VCaP (cell line): Measurements from ENCODE around the gene PCSK5.

ENCODE experiments used
- H3K27ac ChIP-seq: fragments of 450-650 bp; 2 replicates; pipeline ENCODE4 v1.5.1; 2017
- TF ChIP-seq, protein P1 (sequence below): fragments of 450-650 bp; conservative IDR thresholded peaks from 2 replicates; pipeline ENCODE4 v1.5.1; 2017; ENCODE audit warnings: mild to moderate bottlenecking, moderate library complexity

PCSK5 gene

GRCh38 chr9:75890472-75891276 lies at the start of gene PCSK5:
Gene PCSK5 (plus strand): TSS chr9:75890673. CDS start chr9:75891182, 509 bp downstream.
- TF ChIP-seq, protein P1, sequence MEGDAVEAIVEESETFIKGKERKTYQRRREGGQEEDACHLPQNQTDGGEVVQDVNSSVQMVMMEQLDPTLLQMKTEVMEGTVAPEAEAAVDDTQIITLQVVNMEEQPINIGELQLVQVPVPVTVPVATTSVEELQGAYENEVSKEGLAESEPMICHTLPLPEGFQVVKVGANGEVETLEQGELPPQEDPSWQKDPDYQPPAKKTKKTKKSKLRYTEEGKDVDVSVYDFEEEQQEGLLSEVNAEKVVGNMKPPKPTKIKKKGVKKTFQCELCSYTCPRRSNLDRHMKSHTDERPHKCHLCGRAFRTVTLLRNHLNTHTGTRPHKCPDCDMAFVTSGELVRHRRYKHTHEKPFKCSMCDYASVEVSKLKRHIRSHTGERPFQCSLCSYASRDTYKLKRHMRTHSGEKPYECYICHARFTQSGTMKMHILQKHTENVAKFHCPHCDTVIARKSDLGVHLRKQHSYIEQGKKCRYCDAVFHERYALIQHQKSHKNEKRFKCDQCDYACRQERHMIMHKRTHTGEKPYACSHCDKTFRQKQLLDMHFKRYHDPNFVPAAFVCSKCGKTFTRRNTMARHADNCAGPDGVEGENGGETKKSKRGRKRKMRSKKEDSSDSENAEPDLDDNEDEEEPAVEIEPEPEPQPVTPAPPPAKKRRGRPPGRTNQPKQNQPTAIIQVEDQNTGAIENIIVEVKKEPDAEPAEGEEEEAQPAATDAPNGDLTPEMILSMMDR = peak; percentile 31
- H3K27ac ChIP-seq = peak within 1 kb of the TSS; percentile 42

GRCh38 chr9:75844321-75844720 lies 46.2 kb upstream of the PCSK5 start:
- TF ChIP-seq, protein P1 = no peak

GRCh38 chr9:75845806-75846205 lies 44.7 kb upstream of the PCSK5 start:
- no peak overlapping the region for H3K27ac ChIP-seq
- TF ChIP-seq, protein P1 = no peak

More at GRCh38 chr9:75844321-75844720, 46.2 kb upstream of the PCSK5 start:
- H3K27ac ChIP-seq = no peak overlapping the region

DNA sequence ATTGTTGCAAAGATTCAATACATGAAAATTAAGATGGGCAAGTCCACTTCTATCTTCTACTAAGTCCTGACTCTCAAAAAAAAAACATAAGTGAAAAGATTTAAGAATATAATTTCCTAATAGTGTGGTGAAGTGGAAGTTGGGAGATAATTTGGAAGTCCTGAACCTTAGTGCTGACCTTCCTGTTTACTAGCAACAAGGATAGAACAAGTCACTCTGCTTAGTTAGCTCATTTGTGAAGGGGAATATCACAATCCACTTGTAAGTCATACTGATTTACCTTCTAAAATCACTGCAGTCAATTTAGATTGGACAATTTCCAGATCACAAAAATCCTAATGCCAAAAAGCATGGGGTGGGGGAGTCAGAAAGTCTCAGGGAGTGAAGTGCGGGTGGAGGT lies 43.4 kb upstream of the PCSK5 start:
- H3K27ac ChIP-seq = no peak overlapping the region
- TF ChIP-seq, protein P1 = no peak

DNA sequence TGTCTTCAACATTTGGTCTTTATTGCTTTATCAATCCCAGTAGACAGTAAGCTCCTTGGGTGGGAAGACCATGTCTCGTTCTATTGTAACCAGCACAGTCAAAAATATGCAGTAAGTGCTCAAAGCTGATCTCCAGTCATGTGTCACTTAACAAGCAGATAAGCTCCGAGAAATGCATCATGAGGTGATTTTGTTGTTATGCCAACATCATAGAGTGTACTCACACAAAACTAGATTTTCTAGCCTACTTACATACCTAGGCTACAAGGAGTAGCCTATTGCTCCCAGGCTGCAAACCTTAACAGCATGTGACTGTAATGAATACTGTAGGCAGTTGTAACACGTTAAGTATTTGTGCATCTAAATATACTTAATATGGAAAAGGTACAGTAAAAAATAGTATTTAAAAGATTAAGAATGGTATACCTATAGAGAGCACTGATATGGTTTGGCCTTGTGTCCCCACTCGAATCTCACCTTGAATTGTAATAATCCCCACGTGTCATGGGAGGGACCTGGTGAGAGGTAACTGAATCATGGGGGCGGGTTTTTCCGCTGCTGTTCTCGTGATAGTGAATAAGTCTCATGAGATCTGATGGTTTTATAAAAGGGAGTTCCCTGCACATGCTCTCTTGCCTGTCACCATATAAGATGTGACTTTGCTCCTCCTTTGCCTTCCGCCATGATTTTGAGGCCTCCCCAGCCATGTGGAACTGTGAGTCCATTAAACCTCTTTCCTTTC lies 39.8 kb upstream of the PCSK5 start:
- H3K27ac ChIP-seq = no peak overlapping the region
- TF ChIP-seq, protein P1 = no peak

DNA sequence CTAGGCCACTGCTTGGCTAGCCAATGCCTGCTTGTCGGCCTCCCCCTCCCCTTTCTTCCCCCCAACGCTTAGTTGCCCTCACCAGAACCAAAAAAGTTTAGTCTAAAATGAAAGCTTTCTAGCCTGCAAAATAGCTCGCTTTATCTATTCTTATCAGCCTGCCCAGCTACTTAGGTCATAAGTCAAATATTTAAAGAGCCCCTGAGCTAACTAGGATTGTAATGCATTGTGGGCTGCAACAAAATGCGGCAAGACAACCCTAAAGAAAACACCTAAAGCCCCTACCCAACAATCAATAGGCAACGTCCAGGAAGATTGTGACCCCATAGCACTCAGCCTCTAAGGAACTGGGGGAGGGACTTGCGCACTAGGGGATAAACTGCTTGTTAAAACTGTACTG lies 38.6 kb upstream of the PCSK5 start:
- no peak overlapping the region for H3K27ac ChIP-seq
- TF ChIP-seq, protein P1 = no peak

- TF ChIP-seq, protein P1 = no peak
- H3K27ac ChIP-seq = no peak overlapping the region
These were observed 37.7 kb upstream of the PCSK5 start for GRCh38 chr9:75852746-75853145.
